Ishikawa (cell line): Measurements from ENCODE around the gene GAPVD1.

ENCODE experiments used
- CEBPB ChIP-seq: IDR thresholded peaks from 2 replicates; pipeline ENCODE4 v1.6.1; 2012
- CREB1 ChIP-seq: IDR thresholded peaks from 2 replicates; pipeline ENCODE4 v1.6.1; 2012; ENCODE audit warnings: low read depth
- EGR1 ChIP-seq: IDR thresholded peaks from 2 replicates; pipeline ENCODE4 v1.6.1; 2012
- EP300 ChIP-seq: IDR thresholded peaks from 2 replicates; pipeline ENCODE4 v1.6.1; 2012; ENCODE audit warnings: borderline replicate concordance
- FOXM1 ChIP-seq: IDR thresholded peaks from 2 replicates; pipeline ENCODE4 v1.6.1; 2012; ENCODE audit warnings: low read depth, borderline replicate concordance
- MAX ChIP-seq: IDR thresholded peaks from 2 replicates; pipeline ENCODE4 v1.6.1; 2012
- NFIC ChIP-seq: IDR thresholded peaks from 2 replicates; pipeline ENCODE4 v1.6.1; 2012
- RAD21 ChIP-seq: IDR thresholded peaks from 2 replicates; pipeline ENCODE4 v1.6.1; 2012; ENCODE audit warnings: low read depth
- REST ChIP-seq: IDR thresholded peaks from 2 replicates; pipeline ENCODE4 v1.6.1; 2012; ENCODE audit warnings: low read depth, mild to moderate bottlenecking
- TAF1 ChIP-seq: IDR thresholded peaks from 2 replicates; pipeline ENCODE4 v1.6.1; 2012; ENCODE audit warnings: low read depth, mild to moderate bottlenecking
- TCF12 ChIP-seq: IDR thresholded peaks from 2 replicates; pipeline ENCODE4 v1.6.1; 2012; ENCODE audit warnings: low read depth
- TEAD4 ChIP-seq: IDR thresholded peaks from 2 replicates; pipeline ENCODE4 v1.6.1; 2012
- USF1 ChIP-seq: IDR thresholded peaks from 2 replicates; pipeline ENCODE4 v1.6.1; 2012
- YY1 ChIP-seq: IDR thresholded peaks from 2 replicates; pipeline ENCODE4 v1.6.1; 2012; ENCODE audit warnings: low read depth

DNA sequence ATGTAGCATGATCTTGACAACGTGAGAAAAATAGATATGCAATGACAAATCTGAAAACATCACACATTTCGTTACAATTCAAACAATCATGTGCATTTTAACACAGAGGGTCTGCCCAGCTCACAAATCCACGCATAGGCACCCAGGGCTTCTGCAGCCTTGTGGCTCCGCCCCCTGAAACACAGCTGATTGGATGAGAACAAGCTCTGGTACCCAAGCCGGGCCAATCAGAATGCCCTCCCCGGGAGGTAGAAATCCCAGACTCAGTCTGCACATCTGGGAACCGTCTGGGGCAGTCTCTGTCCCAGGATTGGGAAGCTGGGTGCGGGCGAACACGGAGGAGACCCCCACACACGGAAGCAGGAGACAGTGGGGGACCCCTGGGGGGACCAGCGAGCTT lies 137.5 kb downstream of the GAPVD1 start:
- TF ChIP-seq NFIC (no peak), TAF1 (no peak), EP300 (no peak), YY1 (no peak), CEBPB (no peak), TCF12 (no peak), MAX (no peak), TEAD4 (no peak), EGR1 (no peak), REST (no peak), CREB1 (no peak), RAD21 (no peak), FOXM1 (no peak), USF1 (no peak)
